Suppressor macrophage (primary cell): ENCODE results near the gene DLG4.

Source experiments
- DNase-seq, 4 experiments: peaks; one replicate each; pipeline ENCODE4 v3.0.0-alpha.2; 2020 to 2022

DLG4 gene

DNA sequence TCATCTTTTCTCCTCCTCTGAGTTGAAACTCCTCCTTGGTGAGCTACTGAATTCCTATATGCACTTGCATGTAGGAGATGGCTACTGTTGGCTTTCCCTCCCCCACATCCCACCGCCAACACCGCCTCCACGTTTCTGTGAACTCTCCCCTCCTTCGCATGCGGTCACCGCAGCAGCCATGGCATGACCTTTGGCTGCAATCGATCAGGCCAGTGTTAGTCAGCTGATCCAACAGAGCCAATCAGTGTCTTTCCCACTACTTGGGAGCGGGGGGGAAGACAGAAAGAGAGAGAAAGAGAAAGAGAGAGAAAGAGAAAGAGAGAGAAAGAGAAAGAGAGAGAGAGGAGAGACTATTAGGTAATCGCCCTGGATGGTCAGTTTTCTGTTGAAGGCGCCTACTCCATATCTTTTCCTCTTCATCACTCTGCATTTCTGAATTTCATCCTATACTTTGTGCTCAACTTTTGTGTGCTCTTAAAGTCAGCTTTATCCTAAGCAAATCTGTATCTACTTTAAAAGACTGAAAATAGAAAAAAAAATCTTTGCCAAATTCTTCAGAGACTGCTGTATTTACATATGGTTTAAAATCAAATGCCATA lies 63.2 kb downstream of the DLG4 start:
- DNase-seq: no peak

DNA sequence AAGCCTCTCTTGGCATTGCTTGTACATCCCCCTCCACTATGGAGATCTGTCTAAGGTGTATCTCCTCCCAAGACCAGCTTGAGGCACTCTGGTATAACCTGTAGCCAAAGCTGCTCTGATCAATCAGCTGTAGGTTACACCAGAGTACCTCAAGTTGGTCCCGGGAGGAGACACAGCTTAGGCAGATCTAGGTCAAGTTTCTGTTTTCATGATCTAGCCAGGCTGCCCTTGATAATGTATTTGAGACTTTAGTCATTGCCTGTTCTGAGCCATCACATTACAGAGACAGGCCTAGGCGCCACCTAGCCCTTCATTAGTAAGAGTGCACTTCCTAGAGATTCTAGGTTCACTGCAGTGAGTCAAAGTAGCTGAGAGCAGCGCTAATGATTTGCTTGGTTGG lies 71.9 kb downstream of the DLG4 start:
- no peak for DNase-seq

DNA sequence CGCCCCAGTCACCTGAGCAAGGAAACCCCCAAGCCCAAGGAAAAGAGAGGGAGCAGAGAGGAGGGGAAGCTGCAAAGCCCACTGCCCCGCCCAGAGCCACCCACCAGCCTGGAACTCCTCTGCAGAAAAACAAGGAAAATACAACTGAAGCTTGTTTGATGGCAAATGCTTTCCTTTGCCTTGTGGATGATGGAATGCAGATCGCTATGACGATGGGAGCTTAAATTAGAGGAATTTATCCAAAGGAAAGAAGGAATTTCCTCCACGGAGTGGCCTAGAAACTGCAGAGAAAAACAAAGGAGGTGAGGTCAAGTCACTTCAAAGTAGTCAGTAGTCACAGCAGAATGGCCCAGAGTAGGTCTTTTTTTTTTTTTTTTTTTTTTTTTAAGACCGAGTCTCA lies 73.5 kb downstream of the DLG4 start:
- DNase-seq: no peak

DNA sequence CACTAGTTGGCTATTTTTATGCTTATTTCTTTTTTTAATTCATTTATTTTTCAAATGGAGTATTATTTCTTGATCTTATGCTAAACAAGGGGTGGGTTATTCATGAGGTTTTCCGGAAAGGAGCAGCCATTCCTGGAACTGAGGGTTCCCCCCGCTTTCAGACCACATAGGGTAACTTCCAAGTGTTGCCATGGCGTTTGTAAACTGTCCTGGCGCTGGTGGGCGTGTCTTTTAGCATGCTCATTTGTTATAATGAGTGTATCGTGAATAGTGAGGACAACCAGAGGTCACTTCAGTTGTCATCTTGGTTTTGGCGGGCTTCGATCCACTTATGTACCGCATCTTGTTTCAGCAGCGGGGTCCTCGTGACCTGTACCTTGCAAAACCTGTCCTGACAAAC lies 75.4 kb downstream of the DLG4 start:
- DNase-seq: no peak

DNA sequence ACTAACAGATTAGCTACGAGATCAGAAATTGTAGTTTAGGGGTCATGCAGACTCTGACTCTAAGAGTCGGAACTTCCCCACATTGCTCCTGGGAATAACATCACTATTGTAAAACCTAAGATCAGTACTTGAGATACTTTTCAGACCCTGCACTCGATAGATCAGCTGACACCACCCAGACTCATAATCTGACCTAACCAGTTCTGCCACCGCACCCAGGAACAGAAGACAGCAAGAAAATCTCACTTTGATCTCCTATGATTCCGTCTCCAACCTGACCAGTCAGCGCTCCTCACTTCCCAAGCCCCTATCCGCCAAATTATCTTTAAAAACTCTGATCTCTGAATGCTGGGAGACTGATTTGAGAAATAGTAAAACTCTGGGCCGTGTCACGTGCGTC lies 77.8 kb downstream of the DLG4 start:
- no peak for DNase-seq

DNA sequence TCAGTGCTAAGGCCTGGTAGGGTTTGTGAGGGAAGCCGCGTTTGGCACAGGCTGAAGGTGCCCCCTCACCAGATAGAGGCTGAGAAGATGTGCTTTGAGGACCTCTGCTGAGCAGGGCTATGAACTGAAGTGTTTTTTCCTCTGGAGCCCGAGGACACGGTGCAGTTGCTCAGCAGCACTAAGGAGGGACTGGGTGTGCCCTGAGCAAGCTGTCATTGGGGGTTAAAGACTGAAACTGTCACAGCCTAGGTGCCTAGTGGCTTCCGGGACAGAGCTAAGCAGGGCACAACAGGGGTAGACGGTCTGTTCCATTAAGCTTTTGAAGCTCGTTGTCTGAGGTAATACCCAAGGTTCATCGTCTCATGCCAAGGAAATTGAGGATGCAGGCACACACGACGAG lies 80.2 kb downstream of the DLG4 start:
- peak in 1 of 4 experiments; percentile 24 for DNase-seq

DNA sequence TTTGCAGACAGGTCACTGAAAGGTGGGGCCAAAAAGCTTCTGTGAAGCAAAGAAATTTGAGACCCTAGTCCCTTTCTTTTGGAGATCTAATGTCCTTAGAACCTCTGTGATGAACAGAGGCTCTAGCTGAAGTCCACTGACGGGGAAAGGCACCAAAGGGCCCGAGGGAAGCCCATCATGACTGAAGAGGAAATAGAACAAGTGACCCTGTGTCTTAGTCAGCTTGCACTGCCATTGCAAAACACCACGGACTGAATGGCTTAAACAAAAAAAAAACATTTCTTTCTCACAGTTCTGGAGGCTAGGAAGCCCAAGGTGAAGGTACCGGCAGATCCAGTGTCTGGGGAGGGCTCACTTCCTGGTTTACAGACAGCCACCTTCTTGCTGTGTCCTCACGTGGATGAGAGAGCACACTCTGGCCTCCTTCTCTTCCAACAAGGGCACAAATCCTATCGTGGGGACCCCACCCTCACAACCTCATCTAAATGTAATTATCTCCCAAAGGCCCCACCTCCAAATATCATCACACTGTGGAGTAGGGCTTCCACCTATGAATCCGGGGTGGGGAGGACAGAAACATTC lies 80.7 kb downstream of the DLG4 start:
- DNase-seq: peak; percentile 80 to 91 (median 88)

DNA sequence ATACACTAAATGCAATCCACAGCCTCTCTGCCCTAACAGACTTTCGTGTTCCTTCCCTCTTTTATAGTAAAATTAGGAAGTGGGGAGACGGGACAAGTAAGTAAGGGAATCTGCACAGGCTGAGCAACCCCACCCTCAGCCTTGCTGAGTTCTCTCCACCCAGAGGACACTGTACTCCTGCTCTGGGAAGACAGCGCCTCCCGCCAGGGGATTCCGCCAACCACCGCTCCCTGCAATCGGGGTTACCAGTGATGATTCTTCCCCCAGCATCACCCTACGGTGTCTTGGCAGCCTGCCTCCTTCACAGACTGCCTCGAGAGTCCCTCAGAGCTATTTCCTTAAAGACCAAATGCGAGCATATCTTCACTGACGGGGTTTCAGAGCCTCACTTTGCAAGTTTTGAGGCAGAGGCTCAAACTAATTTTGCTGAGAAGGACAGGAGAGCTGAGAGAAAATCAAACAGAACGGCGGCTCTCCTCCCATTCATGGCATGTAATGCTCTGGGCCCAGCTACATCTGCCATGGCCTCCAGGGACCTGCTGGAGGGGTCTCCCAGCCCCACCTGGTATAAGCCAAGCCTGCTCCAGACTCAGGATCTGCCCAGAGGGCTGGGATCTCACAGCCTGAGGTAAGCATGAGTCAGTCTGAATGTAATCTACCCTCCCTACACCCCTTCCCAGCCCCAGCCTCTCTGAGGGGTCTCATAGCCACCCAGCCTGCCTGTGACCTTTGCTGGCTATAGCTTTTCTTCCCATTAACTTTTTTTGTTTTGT lies 82.3 kb downstream of the DLG4 start:
- peak; percentile 58 to 85 (median 76) for DNase-seq
